GM19351 (cell line): ENCODE data around the gene PPID.
"Not testable (repeated sequence)": the region's sequence is repeated elsewhere in the genome, so short reads cannot be mapped to it uniquely, and the experiment has no call there.

Experiments
- ATAC-seq: cut with Tn5 transposase; IDR thresholded peaks from one replicate; pipeline ENCODE4 v1.9.1; 2021; ENCODE audit warnings: mild to moderate bottlenecking, moderate library complexity; ENCODE audit not compliant: unreplicated experiment

Gene PPID

DNA sequence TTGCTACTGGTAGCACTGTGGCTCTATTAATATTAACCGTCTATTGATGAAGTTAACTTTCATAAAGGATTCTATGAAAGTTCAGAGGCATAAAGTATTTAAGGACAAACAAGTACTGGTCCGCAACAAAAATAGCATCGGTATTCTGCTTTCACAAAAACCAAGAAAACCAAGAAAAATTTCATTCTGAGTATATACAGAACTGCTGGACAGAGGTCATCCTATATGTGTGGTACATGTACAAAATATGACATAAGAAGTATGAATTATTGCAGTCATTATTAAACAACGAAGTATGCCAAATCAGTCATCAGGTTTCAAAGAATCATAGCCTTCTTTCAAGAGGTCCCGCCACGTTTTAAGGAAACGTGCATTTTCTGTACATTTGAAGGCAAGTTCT lies 53.9 kb downstream of the PPID start:
- no peak for ATAC-seq

- ATAC-seq = no peak
Measured at GRCh38 chr4:158667651-158668198, 55.5 kb downstream of the PPID start.

DNA sequence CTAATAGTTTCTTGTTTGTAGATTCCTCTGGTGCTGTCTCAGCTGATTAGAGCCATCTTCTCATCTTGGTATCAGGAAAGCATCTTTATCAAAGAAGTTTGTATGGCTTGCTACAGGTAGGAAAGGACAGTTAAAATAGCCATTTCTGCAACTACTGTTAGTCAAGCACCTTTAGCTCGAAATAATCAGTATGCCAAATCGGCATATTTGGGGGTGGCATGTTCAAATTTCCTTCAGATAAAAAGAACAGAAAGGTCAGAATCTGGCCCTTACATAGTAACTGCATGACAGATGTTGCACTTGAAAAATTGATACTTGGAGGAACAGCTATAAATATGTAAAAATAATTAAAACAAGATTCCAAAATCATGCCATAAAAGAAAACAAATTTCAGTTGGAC lies 56.3 kb downstream of the PPID start:
- no peak for ATAC-seq

GRCh38 chr4:158664806-158665205 lies 58.4 kb downstream of the PPID start:
- no peak for ATAC-seq

GRCh38 chr4:158663707-158664625 lies 59.2 kb downstream of the PPID start:
- ATAC-seq = not testable (repeated sequence)

DNA sequence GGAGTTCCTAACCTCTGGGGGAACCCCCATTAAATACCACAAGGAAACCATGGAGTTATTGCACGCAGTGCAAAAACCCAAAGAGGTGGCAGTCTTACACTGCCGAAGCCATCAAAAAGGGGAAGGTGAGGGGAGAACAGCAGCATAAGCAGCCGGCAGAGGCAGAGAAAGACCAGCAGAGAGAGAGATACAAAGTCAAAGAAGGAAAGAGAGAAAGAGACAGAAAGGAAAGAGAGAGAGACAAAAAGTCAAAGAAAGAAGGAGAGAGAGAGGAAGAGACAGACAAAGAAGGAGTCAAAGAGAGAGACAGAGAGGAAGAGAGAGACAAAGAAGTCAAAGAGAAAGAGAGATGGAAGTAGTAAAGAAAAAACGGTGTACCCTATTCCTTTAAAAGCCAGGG lies 59.9 kb downstream of the PPID start:
- not testable (repeated sequence) for ATAC-seq
